Measurements from ENCODE around the gene POU5F2. TPM values are rescaled to one million over a fixed set of nuclear protein-coding genes. Genes with fewer than 3 reads are reported as not detected.

Gene POU5F2
- polyA plus RNA-seq, 2 of the 4 experiments (the other 2 are of a cell fraction), result 0.10 TPM; not detected in 1

Other genes with a start within 250 kb of the POU5F2 start
- gene NR2F1-AS1, start 160.4 kb downstream of the POU5F2 start, polyA plus RNA-seq (2011; rRNA removed), result 8.3 and 8.8 TPM in 2 replicates
- 3.5 to 5.5 TPM (median 5.4 TPM) in 3 replicates for gene NR2F1-AS1, start 160.4 kb downstream of the POU5F2 start, polyA plus RNA-seq (2017; fragmentation: RNase III; extraction: RNeasy Plus Mini Kit Qiagen cat#74134 plus additional on column Dnase treatment)
- gene NR2F1, start 158.4 kb downstream of the POU5F2 start, polyA plus RNA-seq (2011; rRNA removed), result 5.0 and 5.2 TPM in 2 replicates
- gene NR2F1, start 158.4 kb downstream of the POU5F2 start, polyA plus RNA-seq (2017; fragmentation: RNase III; extraction: RNeasy Plus Mini Kit Qiagen cat#74134 plus additional on column Dnase treatment), result 4.9 to 6.3 TPM (median 5.2 TPM) in 3 replicates